ENCODE data around the gene SEMA4C. TPM values are rescaled to one million over a fixed set of nuclear protein-coding genes. Genes with fewer than 3 reads are reported as not detected.
"Not testable (repeated sequence)": the region's sequence is repeated elsewhere in the genome, so short reads cannot be mapped to it uniquely, and the experiment has no call there.

The SEMA4C gene
- total RNA-seq, 1 donor from 2014 or later: 74.5 TPM

DNA sequence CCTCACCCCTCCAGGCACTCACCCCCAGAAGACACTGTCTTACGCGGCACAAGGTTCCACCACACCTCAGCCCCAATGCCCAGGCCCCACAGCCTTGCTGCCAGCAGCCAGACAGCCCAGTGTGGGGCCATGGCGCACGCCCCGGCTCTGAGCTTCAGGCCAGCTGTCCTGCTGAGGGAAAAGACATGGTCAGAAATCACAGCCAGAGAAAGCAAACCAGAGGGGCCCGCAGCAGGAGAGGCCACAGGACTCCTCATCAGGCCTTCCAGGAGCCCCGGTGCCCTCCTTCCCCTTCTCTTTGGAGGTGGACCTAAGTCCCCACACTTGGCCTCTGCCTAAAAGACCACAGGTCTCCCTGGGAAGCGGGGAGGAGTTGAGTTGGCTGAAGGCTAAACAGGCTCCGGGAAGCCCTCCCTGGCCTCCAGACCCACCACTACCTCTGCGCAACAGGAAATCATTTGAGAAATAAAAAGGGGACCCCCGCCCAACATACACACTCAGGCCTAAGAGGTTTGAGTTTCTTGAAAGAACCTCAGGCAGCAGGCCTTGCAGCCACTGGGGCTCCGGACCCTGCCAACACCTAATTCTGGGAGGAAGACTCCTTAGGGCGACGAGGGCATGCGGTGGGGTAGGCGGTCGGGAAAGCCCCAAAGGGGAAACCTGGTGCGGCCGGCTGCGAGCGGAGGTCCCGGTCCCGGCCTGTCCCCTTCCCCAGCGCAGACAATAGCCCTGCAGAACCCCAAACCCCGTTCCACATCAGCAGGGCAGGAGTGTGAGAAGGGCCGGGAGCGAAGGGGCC is 1.9 kb downstream of the SEMA4C start:
- peak; percentile 62 for DNase-seq (ENCODE audit: low read depth)

DNA sequence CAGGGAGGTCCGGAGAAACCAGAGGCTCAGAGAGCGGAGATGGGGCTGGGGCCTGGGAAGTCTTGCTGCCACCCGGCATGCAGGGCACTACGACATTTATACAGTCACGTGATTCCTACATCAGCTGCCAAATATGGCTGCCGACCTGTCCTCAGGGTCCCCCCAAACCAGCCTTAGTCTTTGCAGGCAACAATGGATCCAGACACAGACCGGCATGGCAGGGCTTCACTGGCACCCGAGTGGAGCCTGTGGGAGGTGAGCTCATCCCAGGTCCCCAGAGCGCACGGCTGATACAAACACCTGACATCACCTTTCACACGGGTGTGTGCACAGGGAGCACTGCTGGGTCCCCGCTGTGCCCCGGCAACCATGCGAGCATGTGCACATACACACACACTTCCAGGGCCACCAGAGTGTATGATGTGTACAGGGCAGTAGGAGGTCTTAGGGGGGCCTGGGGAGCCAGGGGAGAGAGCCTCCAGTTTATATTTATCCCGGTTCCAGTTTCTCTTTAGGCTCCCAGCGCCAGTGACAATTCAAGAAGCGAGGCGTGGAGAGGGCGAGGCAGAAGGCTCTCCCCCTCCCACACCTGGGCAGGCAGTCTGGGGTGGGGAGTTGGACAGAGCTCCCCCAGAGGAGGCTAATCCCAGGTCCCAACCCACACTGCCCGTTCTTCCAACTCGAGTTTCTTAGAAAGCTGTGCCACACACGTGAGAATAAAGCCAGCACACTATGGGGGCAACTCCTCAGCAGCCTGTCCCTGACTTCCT is 2.7 kb downstream of the SEMA4C start:
- peak; percentile 44 for DNase-seq (ENCODE audit: low read depth)

DNA sequence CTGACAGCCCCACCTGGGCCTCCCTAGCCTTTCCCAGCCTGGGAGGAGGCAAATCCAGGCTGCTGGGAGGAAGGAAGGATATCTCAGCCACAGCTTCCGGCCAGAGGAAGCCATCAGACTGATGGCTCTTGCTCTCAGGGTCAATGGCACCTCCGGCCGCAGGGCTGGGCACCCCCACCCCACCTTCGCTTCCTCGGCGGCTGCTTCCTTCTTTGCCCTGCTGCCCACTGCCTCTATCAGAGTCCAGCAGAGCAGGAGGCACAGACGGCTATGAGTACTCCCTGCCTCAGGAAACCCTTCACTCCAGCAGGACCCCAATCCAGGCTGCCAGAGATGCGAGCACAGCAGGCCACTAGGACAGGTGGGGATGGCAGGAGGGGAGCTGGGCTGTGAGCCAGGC is 3.3 kb downstream of the SEMA4C start:
- DNase-seq (ENCODE audit: low read depth): no peak

DNA sequence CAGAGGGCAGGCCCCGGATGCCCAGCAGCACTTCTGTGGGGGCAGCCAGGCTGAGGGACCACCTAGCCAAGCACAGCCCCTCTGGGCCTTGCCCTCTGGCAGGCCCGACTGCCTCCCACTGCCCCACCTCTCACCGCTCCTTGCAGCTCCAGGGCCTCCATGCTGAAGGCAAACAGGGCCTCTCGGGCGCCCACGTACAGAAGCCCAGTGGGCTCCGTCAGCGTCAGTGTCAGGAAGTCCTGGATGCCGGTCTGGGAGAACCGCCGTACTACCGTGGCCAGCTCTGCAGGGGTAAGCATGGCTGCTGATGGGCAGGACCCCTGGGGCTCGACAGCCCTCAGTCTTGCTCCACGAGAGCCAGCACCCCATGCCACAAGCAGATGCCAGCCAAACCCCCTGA is 3.7 kb downstream of the SEMA4C start:
- DNase-seq (ENCODE audit: low read depth): no peak

DNA sequence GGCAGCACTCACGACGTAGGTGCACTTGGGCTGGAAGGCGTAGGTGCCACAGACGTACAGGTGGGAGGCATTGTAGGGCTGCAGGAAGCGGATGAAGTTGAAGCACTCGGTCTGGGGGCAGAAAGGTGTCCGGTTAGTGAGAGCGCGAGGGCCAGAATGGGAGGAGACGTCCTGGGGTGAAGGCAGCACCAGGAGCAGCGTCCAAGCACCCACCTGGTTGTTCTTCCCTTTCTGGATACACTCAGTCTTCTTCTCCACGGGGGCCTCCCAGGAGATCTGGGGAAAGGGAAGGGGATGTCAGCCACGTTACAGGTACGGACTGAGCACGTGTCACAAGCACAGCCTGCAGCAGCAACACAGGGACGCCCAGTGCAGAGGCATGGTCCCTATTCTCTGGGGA is 4.2 kb downstream of the SEMA4C start:
- DNase-seq (ENCODE audit: low read depth): no peak

DNA sequence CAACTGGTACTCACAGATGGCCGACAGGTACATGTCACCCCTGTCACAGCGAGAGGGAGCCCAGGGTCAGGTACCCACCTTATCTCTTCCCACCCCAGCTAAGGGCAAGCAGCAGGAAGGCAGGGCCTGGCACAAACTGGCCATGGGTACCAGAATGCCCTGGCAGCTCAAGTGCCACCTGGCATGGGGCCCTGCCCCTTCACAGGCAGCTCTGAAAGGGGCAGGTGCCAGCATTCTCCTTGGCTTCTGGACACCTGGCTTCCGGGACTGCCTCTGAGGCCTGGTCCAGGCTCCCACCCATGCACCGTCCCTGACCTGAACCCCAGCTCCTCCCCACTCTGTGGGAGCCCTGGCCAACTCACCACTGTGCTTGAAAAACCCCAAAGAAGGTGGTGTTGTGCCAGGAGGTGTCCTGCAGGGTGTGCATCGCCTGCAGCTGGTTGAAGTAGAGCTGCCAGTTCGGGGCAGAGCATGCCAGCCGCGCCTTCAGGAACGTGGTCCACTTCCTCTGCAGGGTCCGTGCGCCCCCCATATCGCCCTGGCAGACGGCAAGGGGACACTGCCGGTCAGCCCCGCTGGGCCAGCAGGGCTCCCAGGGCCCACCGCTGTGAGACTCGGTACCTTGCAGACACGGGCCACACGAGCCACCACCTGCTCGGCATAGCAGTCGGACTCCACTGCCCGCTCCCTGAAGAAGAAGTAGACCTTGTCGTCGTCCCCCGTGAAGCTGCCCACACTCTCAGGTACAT is 5.4 kb downstream of the SEMA4C start:
- no peak for DNase-seq (ENCODE audit: low read depth)

DNA sequence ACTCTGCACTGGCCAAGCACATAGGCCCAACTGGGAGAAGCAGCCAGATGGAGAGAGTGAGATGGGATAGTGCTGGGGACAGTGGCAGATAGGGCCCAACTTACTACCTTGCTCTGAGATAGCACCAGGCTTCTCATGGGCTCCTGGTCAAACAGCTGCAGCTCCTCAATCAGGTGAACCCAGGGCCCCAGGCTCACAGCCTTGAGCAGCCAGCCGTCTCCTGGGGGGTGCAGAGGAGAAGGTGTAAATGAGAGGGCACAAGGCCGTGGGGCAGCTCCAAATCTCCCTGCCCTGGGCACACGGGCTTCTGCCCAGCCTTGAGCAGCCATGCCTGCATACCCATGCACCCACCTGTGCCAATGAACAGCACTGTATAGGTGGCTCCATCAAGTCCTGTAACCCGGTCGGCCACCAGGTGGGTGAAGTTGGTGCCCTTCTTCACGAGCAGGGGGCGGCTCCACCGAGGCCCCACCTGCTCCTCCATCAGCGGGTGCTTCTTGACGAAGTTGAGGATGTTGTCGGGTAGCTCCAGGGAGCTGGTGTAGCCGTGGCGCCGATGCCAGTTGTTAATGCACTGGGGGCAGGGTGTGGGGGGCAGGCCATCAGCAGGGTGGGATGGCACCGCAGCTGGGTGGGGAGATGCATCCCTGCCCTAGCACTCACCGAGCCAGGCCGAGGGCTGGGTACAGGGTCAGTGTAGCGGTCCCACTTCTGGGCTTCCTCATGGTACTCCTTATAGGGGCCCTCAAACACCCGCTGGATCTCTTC is 6.1 kb downstream of the SEMA4C start:
- no peak for DNase-seq (ENCODE audit: low read depth)

DNA sequence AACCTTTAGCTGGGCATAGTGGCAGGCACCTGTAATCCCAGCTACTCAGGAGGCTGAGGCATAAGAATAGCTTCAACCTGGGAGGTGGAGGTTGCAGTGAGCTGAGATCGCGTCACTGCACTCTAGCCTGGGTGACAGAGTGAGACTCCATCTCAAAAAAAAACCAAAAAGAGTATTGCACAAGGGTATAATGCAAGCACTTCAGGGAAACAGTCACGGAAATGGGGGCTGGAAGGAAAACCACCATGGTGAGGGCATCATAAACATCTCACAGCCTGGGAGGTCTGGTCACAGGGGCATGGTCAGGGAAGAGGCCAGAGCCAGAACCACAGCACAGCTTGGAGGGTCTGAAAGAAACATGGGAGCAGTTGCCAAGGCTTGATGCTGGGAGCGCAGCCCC is 6.8 kb downstream of the SEMA4C start:
- DNase-seq (ENCODE audit: low read depth): not testable (repeated sequence)

DNA sequence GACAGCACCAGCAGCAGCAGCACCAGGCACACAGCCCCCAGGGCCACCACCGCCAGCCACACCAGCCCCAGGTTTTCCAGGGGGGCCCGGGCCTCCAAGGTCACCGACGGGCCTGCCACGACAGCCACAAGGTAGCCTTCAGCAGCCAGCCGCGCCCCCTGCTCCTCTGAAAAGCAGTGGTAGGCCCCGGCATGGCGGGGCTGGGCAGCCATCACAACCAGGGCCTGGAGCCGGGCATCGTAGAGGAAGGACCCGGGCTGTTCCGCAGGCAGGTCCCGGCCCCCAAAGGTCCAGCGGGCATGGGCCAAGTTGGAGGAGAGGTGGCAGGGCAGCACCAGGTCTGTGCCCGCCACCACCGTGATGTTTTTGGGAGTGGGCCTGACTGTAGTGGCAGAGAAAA is 8.8 kb downstream of the SEMA4C start:
- no peak for DNase-seq (ENCODE audit: low read depth)

DNA sequence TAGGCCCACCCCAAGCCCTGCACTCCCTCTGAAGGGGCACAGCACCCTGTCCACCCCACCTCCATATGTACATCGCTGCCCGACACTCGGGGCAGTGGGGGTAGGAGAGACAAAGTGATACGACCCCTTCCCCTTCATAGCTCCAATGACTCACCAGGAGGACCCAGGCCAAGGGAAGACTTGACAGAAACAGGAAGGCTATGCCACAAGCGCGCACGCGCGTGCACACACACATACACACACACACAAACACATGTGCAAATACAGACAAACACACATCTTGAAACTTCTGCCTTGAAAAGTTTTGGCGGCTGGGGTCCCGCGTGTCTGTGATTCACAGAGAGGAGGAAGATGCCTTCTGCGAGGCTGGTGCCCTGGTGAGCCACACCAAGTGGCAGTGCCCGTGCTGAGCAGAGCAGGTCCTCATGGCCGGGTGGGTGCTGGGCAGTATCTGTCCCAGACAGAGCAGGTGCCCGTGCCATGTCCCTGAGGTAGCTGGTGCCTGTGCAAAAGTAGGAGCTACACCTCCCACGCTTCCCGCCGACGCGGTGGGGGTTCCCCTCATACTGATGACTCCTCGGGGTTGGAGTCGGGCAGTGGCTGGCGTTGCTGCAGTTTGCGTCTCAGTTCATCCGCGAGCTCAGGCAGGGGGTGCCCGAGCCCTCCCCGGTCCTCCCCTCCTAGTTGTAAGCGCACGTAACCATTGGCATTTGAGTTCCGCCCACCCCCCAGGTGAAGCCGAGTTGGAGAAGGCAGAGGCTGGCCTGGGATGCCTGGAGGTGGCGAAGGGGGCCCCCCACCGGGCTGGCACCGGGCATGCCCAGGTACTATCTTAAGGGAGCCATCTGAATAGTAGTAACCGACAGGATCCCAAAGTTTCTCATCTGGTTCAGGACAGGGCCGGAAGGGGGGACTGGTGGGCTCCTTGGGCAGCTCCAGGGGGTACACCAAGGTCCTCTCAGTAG is 9.5 kb downstream of the SEMA4C start:
- no peak for DNase-seq (ENCODE audit: low read depth)

DNA sequence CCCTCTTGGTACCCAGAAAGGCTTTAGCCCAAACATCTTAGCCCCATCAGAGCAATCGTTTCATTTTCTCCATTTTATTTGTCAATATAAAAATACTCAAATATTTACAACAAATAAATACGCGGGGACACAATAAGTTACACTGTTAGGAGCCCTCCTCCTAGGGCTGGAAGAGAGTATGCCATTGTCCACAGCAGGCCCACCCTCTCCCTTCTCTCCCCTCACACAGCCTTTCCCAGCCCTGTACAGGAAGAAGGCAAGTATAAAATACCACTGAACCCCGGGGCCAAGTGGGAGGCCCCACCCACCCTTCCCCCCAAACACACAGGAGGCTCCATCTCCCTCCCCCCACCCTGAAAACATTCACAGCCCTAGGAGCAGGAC is 10.2 kb downstream of the SEMA4C start:
- no peak for DNase-seq (ENCODE audit: low read depth)

DNA sequence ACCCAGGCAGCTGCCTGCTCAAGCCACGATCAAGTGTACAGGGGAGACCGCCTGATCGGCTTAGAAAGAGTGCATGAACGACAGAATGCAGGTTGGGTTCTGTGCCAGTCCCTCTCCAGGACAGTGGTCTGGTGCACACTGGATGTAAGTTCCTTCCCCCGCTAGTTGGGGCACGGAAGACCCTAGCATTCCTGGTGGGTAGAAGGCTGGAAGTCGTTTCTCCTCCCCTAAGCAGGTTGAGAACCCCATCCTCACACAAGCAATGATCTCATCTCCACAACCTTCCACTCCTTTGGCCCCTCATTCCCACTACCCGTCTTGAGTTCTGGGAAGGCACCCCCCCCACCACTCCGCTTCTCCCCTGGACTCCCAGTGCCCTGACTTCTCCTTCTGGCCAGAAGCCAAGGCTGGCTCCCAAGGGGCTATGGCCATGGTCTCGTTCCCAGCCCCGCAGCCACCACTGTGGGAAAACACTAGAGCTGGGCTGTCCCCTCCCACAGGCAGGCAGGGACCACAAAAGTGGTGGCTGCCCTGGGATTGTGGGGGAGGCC is 10.7 kb downstream of the SEMA4C start:
- DNase-seq (ENCODE audit: low read depth): peak; percentile 57

DNA sequence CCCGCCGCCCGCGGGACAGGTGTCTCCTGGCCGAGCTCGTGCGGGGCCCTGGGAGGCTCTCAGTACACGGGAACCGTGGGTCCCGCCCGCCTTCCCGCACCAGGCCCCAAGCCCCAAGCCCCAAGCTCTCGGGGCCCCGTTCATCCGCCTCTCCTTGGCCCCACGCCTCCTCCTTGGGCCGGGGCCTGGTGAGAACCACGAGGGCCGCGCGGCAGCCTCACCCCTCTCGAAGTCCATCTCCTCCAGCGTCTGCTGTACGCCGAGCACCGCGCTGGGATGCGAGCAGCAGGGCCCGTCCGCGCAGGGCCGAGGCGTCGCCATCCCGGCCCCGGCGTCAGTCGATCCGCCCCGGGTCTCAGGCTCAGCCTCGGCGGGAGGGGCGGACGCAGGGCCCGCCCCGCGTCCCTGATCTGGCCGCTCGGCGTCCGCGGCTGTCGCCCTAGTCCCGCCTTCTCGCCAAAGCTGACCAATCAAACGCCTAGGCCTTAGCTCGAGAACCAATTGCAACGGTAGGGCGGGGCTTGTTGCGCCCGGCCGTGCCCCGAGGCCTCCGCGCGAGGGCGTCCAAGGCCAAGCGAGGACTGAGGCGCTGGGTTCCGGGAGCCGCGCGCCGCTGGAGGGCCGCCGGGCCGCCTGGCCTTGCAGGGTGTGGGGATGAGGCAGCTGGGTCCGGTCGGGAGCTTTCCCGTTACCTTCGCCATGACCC is 12.1 kb downstream of the SEMA4C start, which contains the start of gene ANKRD39:
TSS of gene ANKRD39 (minus strand) at position 350 of the 706 bp plus-strand sequence. CDS start at position 321, 29 bp downstream.
- peak; percentile 98 for DNase-seq (ENCODE audit: low read depth)

DNA sequence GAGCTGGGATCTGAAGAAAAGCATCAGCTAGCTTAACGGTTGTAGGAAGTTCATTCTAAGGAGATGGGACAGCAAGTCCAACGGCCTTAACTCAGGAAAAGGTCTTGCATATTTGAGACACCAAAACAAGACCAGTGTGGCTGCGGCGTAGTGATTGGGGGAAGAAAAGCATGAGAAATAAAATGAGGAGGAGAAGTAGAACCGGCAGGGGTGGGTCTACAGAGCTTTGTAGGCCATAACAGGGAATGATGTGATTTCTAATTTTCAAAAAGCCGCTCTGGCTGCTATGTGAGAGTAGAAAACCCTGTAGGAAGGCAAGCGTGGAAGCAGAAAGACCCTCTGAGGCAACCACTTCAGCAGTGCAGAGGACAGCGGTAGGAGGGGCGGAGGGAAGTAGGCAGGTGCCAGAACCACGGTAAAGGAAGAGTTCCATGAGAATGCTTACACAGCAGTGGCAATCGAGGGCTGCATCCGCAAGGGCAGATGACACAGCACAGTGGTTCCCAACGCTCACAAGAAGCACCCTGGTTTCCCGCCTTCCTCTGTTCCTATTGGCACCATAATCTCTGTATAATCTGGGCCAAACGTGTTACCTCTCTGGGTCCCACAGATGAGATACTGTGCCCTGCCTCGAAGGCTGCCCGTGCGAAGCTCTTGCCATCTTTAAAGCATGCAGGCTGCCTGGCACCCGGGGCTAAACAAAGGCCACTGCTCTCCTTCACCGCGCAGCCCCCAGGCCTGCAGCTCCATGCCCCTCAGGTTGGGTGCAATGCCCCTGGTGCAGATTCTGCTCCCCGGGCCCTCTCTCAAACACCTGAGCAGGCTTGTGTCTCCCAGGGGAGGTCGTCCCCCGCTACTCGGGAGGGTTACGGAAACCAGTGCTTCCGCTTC is 12.9 kb downstream of the SEMA4C start:
- no peak for DNase-seq (ENCODE audit: low read depth)

DNA sequence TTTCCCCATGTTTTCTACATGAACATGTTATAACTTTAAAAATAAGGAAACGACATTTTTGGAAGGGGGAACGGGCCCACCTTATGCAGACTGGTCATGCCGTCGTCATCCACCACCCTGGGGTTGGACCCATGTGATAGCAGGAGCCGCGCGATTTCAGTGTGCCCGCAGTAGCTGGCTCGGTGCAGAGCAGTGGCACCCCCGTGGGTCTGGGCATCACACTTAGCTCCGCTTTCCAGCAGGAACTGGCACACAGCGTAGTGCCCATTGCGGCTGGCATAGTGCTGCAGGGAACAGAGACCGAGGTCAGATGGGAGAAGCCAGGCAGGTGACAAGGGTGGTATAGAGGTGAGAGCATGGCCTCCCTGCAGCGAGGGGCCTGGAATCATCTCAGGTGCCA is 16.6 kb downstream of the SEMA4C start:
- no peak for DNase-seq (ENCODE audit: low read depth)

DNA sequence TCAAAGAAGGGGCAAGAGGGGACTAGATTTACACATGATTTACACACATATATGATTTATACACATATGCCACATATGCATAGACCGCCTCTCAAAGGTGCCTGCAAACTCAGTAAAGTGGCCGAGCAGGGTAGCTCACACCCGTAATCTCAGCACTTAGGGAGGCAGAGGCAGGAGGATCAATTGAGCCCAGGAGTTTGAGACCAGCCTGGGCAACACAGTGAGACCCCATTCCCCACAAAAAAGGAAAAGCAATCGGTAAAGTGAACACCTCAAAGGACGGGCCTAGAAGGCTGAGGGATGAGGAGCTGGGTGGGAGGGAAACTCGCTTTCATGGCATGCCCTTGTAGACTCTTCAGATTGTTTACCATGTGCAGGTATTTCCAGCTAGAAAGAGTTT is 17.2 kb downstream of the SEMA4C start:
- no peak for DNase-seq (ENCODE audit: low read depth)

DNA sequence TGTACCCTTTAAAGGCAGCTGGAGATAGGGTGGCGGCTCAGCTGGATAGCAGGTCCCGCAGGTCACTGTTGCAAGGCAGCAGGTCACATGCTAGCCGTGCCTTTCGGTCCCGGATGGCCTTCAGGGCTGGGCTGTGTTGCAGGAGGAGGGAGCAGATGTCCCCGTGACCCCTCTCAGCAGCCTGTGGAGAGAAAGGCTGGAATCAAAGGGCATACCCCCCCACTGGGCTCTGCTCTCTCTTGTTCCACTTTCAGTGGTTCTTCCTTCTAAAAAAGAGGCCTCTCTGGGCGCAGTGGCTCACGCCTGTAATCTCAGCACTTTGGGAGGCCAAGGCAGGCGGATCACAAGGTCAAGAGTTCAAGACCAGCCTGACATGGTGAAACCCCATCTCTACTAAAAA is 21.6 kb downstream of the SEMA4C start:
- DNase-seq (ENCODE audit: low read depth): no peak

DNA sequence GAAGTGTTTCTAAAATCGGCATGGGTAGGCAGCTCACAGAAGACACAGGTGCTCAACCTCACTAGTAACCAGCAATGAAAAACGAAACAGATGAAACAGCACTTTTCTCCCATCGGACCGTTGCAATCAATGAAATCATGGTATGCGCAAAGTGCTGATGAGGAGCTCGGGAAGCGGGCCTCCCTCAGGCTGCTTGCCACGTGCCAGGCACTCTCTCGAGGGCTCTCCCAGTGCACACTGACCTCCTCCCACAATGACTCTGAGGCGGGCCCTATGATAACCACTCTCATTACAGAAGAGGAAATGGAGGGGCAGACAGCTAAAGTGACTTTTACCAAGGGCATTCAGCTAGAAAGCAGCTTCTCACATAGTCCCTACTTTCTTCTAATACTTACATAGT is 22.3 kb downstream of the SEMA4C start:
- no peak for DNase-seq (ENCODE audit: low read depth)

Measured in myocyte (in vitro differentiated cells).